HepG2 (cell line): ENCODE measurements around the gene KLHL12. TPM values are rescaled to one million over a fixed set of nuclear protein-coding genes. Genes with fewer than 3 reads are reported as not detected.

Source experiments
- CC2D1A ChIP-seq: sonication (generic); formaldehyde crosslinking; IDR thresholded peaks from 2 replicates; pipeline ENCODE4 v1.8.1; 2023; ENCODE audit warnings: mild to moderate bottlenecking, missing genetic modification reagents
- DBP ChIP-seq: sonication (generic); formaldehyde crosslinking; IDR thresholded peaks from 2 replicates; pipeline ENCODE4 v1.4.0; 2020; ENCODE audit warnings: missing genetic modification reagents; ENCODE audit errors: not compliant biosample characterization
- E2F2 ChIP-seq: sonication (generic); formaldehyde crosslinking; IDR thresholded peaks from 2 replicates; pipeline ENCODE4 v1.4.0; 2020; ENCODE audit warnings: missing genetic modification reagents, borderline replicate concordance
- HNF4A ChIP-seq: sonication (generic); formaldehyde crosslinking; IDR thresholded peaks from 2 replicates; pipeline ENCODE4 v1.4.0; 2020; ENCODE audit warnings: missing genetic modification reagents
- HOMEZ ChIP-seq: IDR thresholded peaks from 2 replicates; pipeline ENCODE4 v1.6.1; 2016; ENCODE audit warnings: low read depth
- MXD4 ChIP-seq: IDR thresholded peaks from 2 replicates; pipeline ENCODE4 v1.6.1; 2016; ENCODE audit warnings: mild to moderate bottlenecking, missing biosample characterization, missing genetic modification reagents
- ONECUT2 ChIP-seq: sonication (generic); formaldehyde crosslinking; IDR thresholded peaks from 2 replicates; pipeline ENCODE4 v1.4.0; 2020; ENCODE audit warnings: missing genetic modification reagents
- PAXIP1 ChIP-seq: sonication (generic); formaldehyde crosslinking; conservative IDR thresholded peaks from 2 replicates; pipeline ENCODE4 v1.4.0; 2020; ENCODE audit warnings: mild to moderate bottlenecking, missing genetic modification reagents, moderate library complexity
- REPIN1 ChIP-seq: sonication (generic); formaldehyde crosslinking; IDR thresholded peaks from 2 replicates; pipeline ENCODE4 v1.8.0; 2022; ENCODE audit warnings: missing genetic modification reagents, low read depth, mild to moderate bottlenecking, borderline replicate concordance
- TFAP4 ChIP-seq: sonication (generic); IDR thresholded peaks from 2 replicates; pipeline ENCODE4 v1.6.1; 2016; ENCODE audit warnings: low read depth, borderline replicate concordance
- ZBTB1 ChIP-seq: sonication (generic); formaldehyde crosslinking; IDR thresholded peaks from 2 replicates; pipeline ENCODE4 v1.4.0; 2020; ENCODE audit warnings: missing genetic modification reagents, borderline replicate concordance
- ZBTB25 ChIP-seq: IDR thresholded peaks from 2 replicates; pipeline ENCODE4 v1.6.1; 2018; ENCODE audit warnings: missing genetic modification reagents
- ZBTB4 ChIP-seq: sonication (generic); formaldehyde crosslinking; IDR thresholded peaks from 2 replicates; pipeline ENCODE4 v1.4.0; 2020; ENCODE audit warnings: missing genetic modification reagents, mild to moderate bottlenecking, borderline replicate concordance
- ZNF354B ChIP-seq: sonication (generic); formaldehyde crosslinking; IDR thresholded peaks from 2 replicates; pipeline ENCODE4 v1.8.0; 2022; ENCODE audit warnings: mild to moderate bottlenecking, missing genetic modification reagents
- ZNF775 ChIP-seq: sonication (generic); formaldehyde crosslinking; IDR thresholded peaks from 2 replicates; pipeline ENCODE4 v1.4.0; 2020; ENCODE audit warnings: missing genetic modification reagents, mild to moderate bottlenecking, moderate library complexity, borderline replicate concordance
- ZNF777 ChIP-seq: sonication (generic); formaldehyde crosslinking; IDR thresholded peaks from 2 replicates; pipeline ENCODE4 v1.4.0; 2020; ENCODE audit warnings: missing genetic modification reagents
- ZNF792 ChIP-seq: IDR thresholded peaks from 2 replicates; pipeline ENCODE4 v1.6.1; 2016
- polyA plus RNA-seq, 8 experiments: library from polyadenylated mRNA; depleted of rRNA in 3 of 8; stranded (reverse) in 7 of 8; unstranded in 1 of 8; fragments of >200 nt; fragmentation: Illumina TruSeq in 4 of 8; extraction: Trizol in 4 of 8; gene quantifications; 2 replicates each; pipeline versions ENCODE4 v1.2.1 to v1.2.3, GENCODE V29; 2011 to 2016; ENCODE audit warnings: low read depth in 4 of 8, missing spikeins in 1 of 8, mixed read lengths in 1 of 8; ENCODE audit not compliant: insufficient read depth in 1 of 8
- total RNA-seq, 5 experiments: library from RNA; depleted of rRNA; stranded (reverse); fragments of >200 nt; fragmentation: Illumina TruSeq; extraction: Trizol; gene quantifications; 2 replicates each; pipeline ENCODE4 v1.2.3, GENCODE V29; 2016; ENCODE audit warnings: low read depth in 1 of 5

Gene KLHL12
- total and polyA plus RNA-seq, 2 of the 13 experiments (the other 11 are each of a cell fraction or from before 2014, with no cell fraction given): 19.2 to 25.2 TPM

- TF ChIP-seq REPIN1 (peak; percentile 53; the same call in 1 of the 2 replicates), ZNF777 (0 out of 2 replicates have a peak, but pooled peaks have one; percentile 21), ZNF792 (0 out of 2 replicates have a peak, but pooled peaks have one; percentile 55), ZNF775 (CRISPR knock-in tag) (no peak), ZBTB1 (no peak), ZBTB4 (CRISPR knock-in tag) (no peak), CC2D1A (CRISPR knock-in tag) (no peak), TFAP4 (peak; percentile 34), HNF4A (peak; percentile 91), E2F2 (CRISPR knock-in tag) (no peak), ZBTB25 (CRISPR knock-in tag) (peak; percentile 51; the same call in 1 of the 2 replicates), PAXIP1 (CRISPR knock-in tag) (peak; percentile 80), MXD4 (CRISPR knock-in tag) (peak; percentile 59; the same call in 1 of the 2 replicates), ZNF354B (CRISPR knock-in tag) (no peak), DBP (CRISPR knock-in tag) (no peak), HOMEZ (CRISPR knock-in tag) (0 out of 2 replicates have a peak, but pooled peaks have one; percentile 22), ONECUT2 (no peak)
Measured at GRCh38 chr1:202857136-202857610, 69.9 kb downstream of the KLHL12 start (continued).
